Bronchial epithelial cell (primary cell): ENCODE data around the gene GNB5. TPM values are rescaled to one million over a fixed set of nuclear protein-coding genes. Genes with fewer than 3 reads are reported as not detected.
A peak's percentile ranks its signal among the peaks of the same experiment; 100 is the strongest.

Experiments
- DNase-seq: peaks from one replicate; pipeline ENCODE4 v3.0.0-alpha.2; 2010; ENCODE audit warnings: low read depth
- FAIRE-seq: peaks from 2 replicates; lab custom pipeline; 2011; peaks lifted over from hg19 to GRCh38; lab: Jason Lieb, UNC
- H3K27me3 ChIP-seq: 2 replicates; pipeline ENCODE4 v1.5.1; 2011; ENCODE audit warnings: low read length; ENCODE audit not compliant: control insufficient read depth, insufficient read depth
- H3K36me3 ChIP-seq: 2 replicates; pipeline ENCODE4 v1.5.1; 2011; ENCODE audit warnings: low read length; ENCODE audit not compliant: control insufficient read depth, insufficient read depth
- H3K4me3 ChIP-seq: 2 replicates; pipeline ENCODE4 v1.5.1; 2011; ENCODE audit warnings: mild to moderate bottlenecking, low read depth, low read length, control low read depth
- CTCF ChIP-seq: IDR thresholded peaks from 2 replicates; pipeline ENCODE4 v1.5.1; 2011; ENCODE audit warnings: mild to moderate bottlenecking, moderate library complexity, low read length, control low read depth, inconsistent platforms; ENCODE audit not compliant: insufficient read depth, severe bottlenecking
- total RNA-seq: library from RNA; depleted of rRNA; stranded (reverse); fragments of >200 nt; gene quantifications from 2 replicates; pipeline ENCODE4 v1.2.1, GENCODE V29; 2014

The GNB5 gene
- total RNA-seq, 1 donor from 2014 or later: 46.1 TPM

- DNase-seq (no peak), FAIRE-seq (no peak)
- no peak for TF ChIP-seq CTCF
- Histone ChIP-seq H3K36me3 (no peaks in the 10 kb centered on the region), H3K4me3 (no peak overlapping the region), H3K27me3 (no peaks in the 10 kb centered on the region)
These were observed 96.2 kb downstream of the GNB5 start for GRCh38 chr15:52094811-52095584.

- DNase-seq: peak; percentile 98
- peak; percentile 66 for FAIRE-seq
- Histone ChIP-seq H3K36me3 (no peaks in the 10 kb centered on the region), H3K27me3 (no peaks in the 10 kb centered on the region), H3K4me3 (no peak overlapping the region)
- TF ChIP-seq CTCF: no peak
These were observed 97.4 kb downstream of the GNB5 start for GRCh38 chr15:52093539-52094510.

GRCh38 chr15:52093167-52093538 is 98.0 kb downstream of the GNB5 start:
- Histone ChIP-seq H3K27me3 (no peaks in the 10 kb centered on the region), H3K4me3 (no peak overlapping the region), H3K36me3 (no peaks in the 10 kb centered on the region)
- no peak for FAIRE-seq
- no peak for TF ChIP-seq CTCF
- no peak for DNase-seq

GRCh38 chr15:52090193-52090592 is 101.0 kb downstream of the GNB5 start:
- no peak overlapping the region for H3K4me3 ChIP-seq
- H3K27me3 ChIP-seq: no peaks in the 10 kb centered on the region
- no peak for DNase-seq
- H3K36me3 ChIP-seq: no peaks in the 10 kb centered on the region
- TF ChIP-seq CTCF: no peak
- FAIRE-seq: no peak

GRCh38 chr15:52086011-52086786 is 105.0 kb downstream of the GNB5 start:
- H3K27me3 ChIP-seq: no peaks in the 10 kb centered on the region
- H3K4me3 ChIP-seq: no peak overlapping the region
- DNase-seq: no peak
- H3K36me3 ChIP-seq: no peaks in the 10 kb centered on the region
- no peak for FAIRE-seq
- TF ChIP-seq CTCF: no peak
